A549 (cell line): ENCODE results near the gene ATP11A. TPM values are rescaled to one million over a fixed set of nuclear protein-coding genes. Genes with fewer than 3 reads are reported as not detected.

ENCODE experiments used
- ATAC-seq, 2 experiments: fragments of 200-7000 bp in 1 of 2; fragments of >200 bp in 1 of 2; cut with Nextera tagmentation in 1 of 2; cut with Tn5 transposase in 1 of 2; 3 replicates each; pipeline versions ENCODE4 v1.8.0 to v1.9.1; 2018 to 2020; ENCODE audit warnings: mild to moderate bottlenecking in 1 of 2, moderate library complexity in 1 of 2
- CTCF ChIA-PET: fragments of 300-600 bp; sonication (Branson Sonifier 250); formaldehyde crosslinking; extraction: SDS; loops from one replicate; lab custom pipeline; 2021; ENCODE audit warnings: antibody characterized with exemption, inconsistent platforms; lab: Yijun Ruan, JAX
- POLR2A ChIA-PET: fragments of 350-600 bp; formaldehyde crosslinking; extraction: SDS; loops from one replicate; lab custom pipeline; 2021; ENCODE audit warnings: antibody characterized with exemption, inconsistent platforms; lab: Yijun Ruan, JAX
- DNase-seq, 2 experiments: peaks; one replicate each; pipeline versions ENCODE4 v3.0.0 to v3.0.0-alpha.2; 2011 to 2016; ENCODE audit warnings: low read depth in 1 of 2, low spot score in 1 of 2
- FAIRE-seq: peaks from 2 replicates; lab custom pipeline; 2011; peaks lifted over from hg19 to GRCh38; lab: Jason Lieb, UNC
- H3K27ac ChIP-seq, 2 experiments: fragments of >200 bp; sonication (Bioruptor Twin); formaldehyde crosslinking; 3 replicates each; pipeline ENCODE4 v1.5.1; 2016 to 2017
- H3K4me1 ChIP-seq: fragments of >200 bp; sonication (Bioruptor Twin); formaldehyde crosslinking; 3 replicates; pipeline ENCODE4 v1.6.1; 2016
- H3K4me2 ChIP-seq: fragments of >200 bp; sonication (Bioruptor Twin); formaldehyde crosslinking; 3 replicates; pipeline ENCODE4 v1.6.1; 2016
- H3K4me3 ChIP-seq: fragments of >200 bp; sonication (Bioruptor Twin); formaldehyde crosslinking; 3 replicates; pipeline ENCODE4 v1.5.1; 2016
- H3K9me3 ChIP-seq: fragments of >200 bp; sonication (Bioruptor Twin); formaldehyde crosslinking; 3 replicates; pipeline ENCODE4 v1.6.1; 2016
- BHLHE40 ChIP-seq: IDR thresholded peaks from 2 replicates; pipeline ENCODE4 v1.6.1; 2012; ENCODE audit warnings: low read depth, low read length, inconsistent platforms
- CBX2 ChIP-seq: fragments of 200-600 bp; sonication (generic); IDR thresholded peaks from 2 replicates; pipeline ENCODE4 v1.6.1; 2016; ENCODE audit warnings: low read depth, mild to moderate bottlenecking, borderline replicate concordance
- CBX8 ChIP-seq: fragments of 200-600 bp; sonication (generic); IDR thresholded peaks from 2 replicates; pipeline ENCODE4 v1.6.1; 2016
- FOSL2 ChIP-seq, 2 experiments: fragments of 450-650 bp in 1 of 2; fragments of >200 bp in 1 of 2; sonication (Bioruptor Twin) in 1 of 2; formaldehyde crosslinking; IDR thresholded peaks; 2 replicates each; pipeline versions ENCODE4 v1.5.0 to v1.6.1; 2016 to 2020; ENCODE audit warnings: mild to moderate bottlenecking in 1 of 2, moderate library complexity in 1 of 2
- FOXS1 ChIP-seq: fragments of 250-450 bp; sonication (Bioruptor Pico); IDR thresholded peaks from 2 replicates; pipeline ENCODE4 v1.5.0; 2020; ENCODE audit warnings: mild to moderate bottlenecking, moderate library complexity
- GATA3 ChIP-seq: IDR thresholded peaks from 2 replicates; pipeline ENCODE4 v1.6.1; 2012; ENCODE audit warnings: borderline replicate concordance
- HDAC2 ChIP-seq: fragments of 200-600 bp; sonication (generic); IDR thresholded peaks from 2 replicates; pipeline ENCODE4 v1.6.1; 2016
- HOXB13 ChIP-seq: fragments of 250-450 bp; sonication (Bioruptor Pico); IDR thresholded peaks from 2 replicates; pipeline ENCODE4 v1.5.0; 2020; ENCODE audit warnings: low read depth, mild to moderate bottlenecking, moderate library complexity
- HOXB5 ChIP-seq: fragments of 250-450 bp; sonication (Bioruptor Pico); IDR thresholded peaks from 2 replicates; pipeline ENCODE4 v1.5.0; 2020; ENCODE audit warnings: mild to moderate bottlenecking, moderate library complexity
- JUN ChIP-seq, 2 experiments: fragments of >200 bp; sonication (Bioruptor Twin); formaldehyde crosslinking; IDR thresholded peaks; 2 replicates in 1 of 2; 3 replicates in 1 of 2; pipeline ENCODE4 v1.6.1; 2016 to 2017
- JUNB ChIP-seq: fragments of >200 bp; sonication (Bioruptor Twin); formaldehyde crosslinking; IDR thresholded peaks from 2 replicates; pipeline ENCODE4 v1.6.1; 2016
- KDM5A ChIP-seq: fragments of 200-600 bp; sonication (generic); IDR thresholded peaks from 2 replicates; pipeline ENCODE4 v1.6.1; 2016; ENCODE audit warnings: antibody characterized with exemption, mild to moderate bottlenecking
- NPAS2 ChIP-seq: fragments of 250-450 bp; sonication (Bioruptor Pico); IDR thresholded peaks from 2 replicates; pipeline ENCODE4 v1.8.0; 2022; ENCODE audit warnings: mild to moderate bottlenecking, moderate library complexity, borderline replicate concordance
- NR3C1 ChIP-seq: fragments of >200 bp; sonication (Bioruptor Twin); formaldehyde crosslinking; IDR thresholded peaks from 3 replicates; pipeline ENCODE4 v1.6.1; 2017
- PHF8 ChIP-seq: fragments of 200-600 bp; sonication (generic); IDR thresholded peaks from 2 replicates; pipeline ENCODE4 v1.6.1; 2016; ENCODE audit warnings: low read depth, mild to moderate bottlenecking, antibody characterized with exemption, moderate library complexity, borderline replicate concordance
- POLR2A ChIP-seq: IDR thresholded peaks from 2 replicates; pipeline ENCODE4 v1.6.1; 2012; ENCODE audit warnings: mild to moderate bottlenecking, low read length
- POLR2AphosphoS2 ChIP-seq: conservative IDR thresholded peaks from 2 replicates; pipeline ENCODE4 v1.6.1; 2012; ENCODE audit warnings: low read length, improper control_type of control experiment, inconsistent platforms
- RAD21 ChIP-seq, 2 experiments: fragments of >200 bp in 1 of 2; sonication (Bioruptor Twin) in 1 of 2; formaldehyde crosslinking in 1 of 2; IDR thresholded peaks in 1 of 2; conservative IDR thresholded peaks in 1 of 2; 2 replicates in 1 of 2; 3 replicates in 1 of 2; pipeline ENCODE4 v1.6.1; 2012 to 2018; ENCODE audit warnings: inconsistent platforms in 1 of 2
- RFX5 ChIP-seq: fragments of 450-650 bp; IDR thresholded peaks from 2 replicates; pipeline ENCODE4 v1.7.1; 2014; ENCODE audit warnings: antibody characterized with exemption, mild to moderate bottlenecking, moderate library complexity
- SMC3 ChIP-seq: fragments of >200 bp; sonication (Bioruptor Twin); formaldehyde crosslinking; IDR thresholded peaks from 3 replicates; pipeline ENCODE4 v1.6.1; 2018; ENCODE audit warnings: inconsistent platforms
- TP53 ChIP-seq: fragments of 250-450 bp; sonication (Bioruptor Pico); IDR thresholded peaks from 2 replicates; pipeline ENCODE4 v1.5.0; 2021; ENCODE audit warnings: mild to moderate bottlenecking, moderate library complexity
- ZFP36 ChIP-seq: fragments of 450-650 bp; IDR thresholded peaks from 2 replicates; pipeline ENCODE4 v1.6.1; 2014; ENCODE audit warnings: borderline replicate concordance; ENCODE audit not compliant: partially characterized antibody
- WGBS: methylation state at CpG from one replicate; pipeline ENCODE4 v1.1.6; 2017; ENCODE audit errors: missing lambda C conversion rate; 5-methylcytosine and 5-hydroxymethylcytosine counted together
- polyA plus RNA-seq, 4 experiments: library from polyadenylated mRNA; depleted of rRNA in 3 of 4; stranded (reverse); fragments of >200 nt; fragmentation: RNase III in 1 of 4; extraction: RNeasy Plus Mini Kit Qiagen cat#74134 plus additional on column Dnase treatment in 1 of 4; gene quantifications; 2 replicates in 3 of 4; 3 replicates in 1 of 4; pipeline ENCODE4 v1.2.3, GENCODE V29; 2011 to 2017
- TF ChIP-seq, protein P1 (sequence below): IDR thresholded peaks from 2 replicates; pipeline ENCODE4 v1.6.1; 2012
- TF ChIP-seq, protein P2 (sequence below): fragments of 450-650 bp; IDR thresholded peaks from 2 replicates; pipeline ENCODE4 v1.6.1; 2014; ENCODE audit warnings: antibody characterized with exemption
- TF ChIP-seq, protein P3 (sequence below): fragments of >200 bp; sonication (Bioruptor Twin); formaldehyde crosslinking; IDR thresholded peaks from 2 replicates; pipeline ENCODE4 v1.6.1; 2016

ATP11A gene
- polyA plus RNA-seq, 2 of the 4 experiments (the other 2 are of a cell fraction): 4.1 to 8.0 TPM

DNA sequence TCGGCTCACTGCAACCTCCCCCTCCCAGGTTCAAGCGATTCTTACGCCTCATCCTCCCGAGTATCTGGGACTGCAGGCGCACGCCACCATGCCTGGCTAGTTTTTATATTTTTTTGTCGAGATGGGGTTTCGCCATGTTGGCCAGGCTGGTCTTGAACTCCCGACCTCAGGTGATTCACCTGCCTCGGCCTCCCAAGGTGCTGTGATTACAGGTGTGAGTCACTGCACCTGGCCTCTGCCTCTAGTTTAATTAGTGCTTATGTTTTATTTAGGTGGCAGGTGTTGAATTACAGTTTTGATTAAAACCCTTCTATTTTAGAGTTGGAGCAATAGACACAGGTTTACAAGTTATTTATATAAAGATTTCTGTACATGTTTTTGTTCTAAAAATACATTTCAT is 42.8 kb downstream of the ATP11A start:
- FAIRE-seq (no peak), DNase-seq (no peak)
- Histone ChIP-seq H3K4me3 (no peak overlapping the region), H3K27ac (no peak overlapping the region), H3K9me3 (no peaks in the 10 kb centered on the region), H3K4me1 (no peaks in the 10 kb centered on the region)
- POLR2A ChIA-PET: no interaction called here
- WGBS: 84% methylated on average over 10 of the region's 10 CpGs
- TF ChIP-seq NR3C1 (no peak), ZFP36 (no peak), TP53 (CRISPR knock-in tag) (no peak), PHF8 (no peak), RFX5 (no peak), GATA3 (no peak), JUN (IDR thresholded peaks at IDR 0.05) (no peak), SMC3 (no peak), POLR2AphosphoS2 (no peak), FOXS1 (CRISPR knock-in tag) (no peak), JUNB (no peak), POLR2A (no peak), CBX2 (no peak)
- TF ChIP-seq, protein P1, sequence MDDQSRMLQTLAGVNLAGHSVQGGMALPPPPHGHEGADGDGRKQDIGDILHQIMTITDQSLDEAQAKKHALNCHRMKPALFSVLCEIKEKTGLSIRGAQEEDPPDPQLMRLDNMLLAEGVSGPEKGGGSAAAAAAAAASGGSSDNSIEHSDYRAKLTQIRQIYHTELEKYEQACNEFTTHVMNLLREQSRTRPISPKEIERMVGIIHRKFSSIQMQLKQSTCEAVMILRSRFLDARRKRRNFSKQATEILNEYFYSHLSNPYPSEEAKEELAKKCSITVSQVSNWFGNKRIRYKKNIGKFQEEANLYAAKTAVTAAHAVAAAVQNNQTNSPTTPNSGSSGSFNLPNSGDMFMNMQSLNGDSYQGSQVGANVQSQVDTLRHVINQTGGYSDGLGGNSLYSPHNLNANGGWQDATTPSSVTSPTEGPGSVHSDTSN: no peak
- TF ChIP-seq, protein P2, sequence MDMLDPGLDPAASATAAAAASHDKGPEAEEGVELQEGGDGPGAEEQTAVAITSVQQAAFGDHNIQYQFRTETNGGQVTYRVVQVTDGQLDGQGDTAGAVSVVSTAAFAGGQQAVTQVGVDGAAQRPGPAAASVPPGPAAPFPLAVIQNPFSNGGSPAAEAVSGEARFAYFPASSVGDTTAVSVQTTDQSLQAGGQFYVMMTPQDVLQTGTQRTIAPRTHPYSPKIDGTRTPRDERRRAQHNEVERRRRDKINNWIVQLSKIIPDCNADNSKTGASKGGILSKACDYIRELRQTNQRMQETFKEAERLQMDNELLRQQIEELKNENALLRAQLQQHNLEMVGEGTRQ: no peak
- TF ChIP-seq, all 56 proteins: peak for 0
- H3K4me2 ChIP-seq: no peak overlapping the region
- no peak for ATAC-seq
- CTCF ChIA-PET: no interaction called here

DNA sequence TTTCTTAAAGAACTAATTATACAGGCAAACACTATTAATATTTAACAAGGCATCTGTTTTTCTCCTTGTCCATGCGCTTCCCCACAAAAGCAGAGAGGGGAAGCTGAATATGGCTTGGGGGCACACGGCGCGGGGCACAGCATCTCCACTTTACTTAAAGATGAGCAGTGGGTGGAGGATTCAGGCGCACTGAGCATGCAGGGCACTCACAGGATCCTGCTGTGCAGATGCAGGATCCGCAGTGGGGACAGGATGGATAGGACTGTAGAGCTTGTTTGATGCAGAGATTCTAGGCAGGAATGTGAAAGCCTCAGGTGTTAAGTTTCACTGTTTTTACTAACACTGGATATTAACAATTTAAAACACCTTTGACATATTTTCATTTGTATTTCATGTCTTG is 43.3 kb downstream of the ATP11A start:
- no peak for TF ChIP-seq HDAC2
- TF ChIP-seq CBX8: no peak
- H3K9me3 ChIP-seq: no peaks in the 10 kb centered on the region
- POLR2A ChIA-PET: no interaction called here
- CTCF ChIA-PET: no interaction called here
- no peak overlapping the region for H3K4me2 ChIP-seq
- 87% methylated on average over 5 of the region's 6 CpGs for WGBS
- H3K27ac ChIP-seq: no peak overlapping the region
- no peak for ATAC-seq
- no peak for FAIRE-seq
- H3K4me1 ChIP-seq: no peaks in the 10 kb centered on the region
- DNase-seq: no peak
- no peak overlapping the region for H3K4me3 ChIP-seq

DNA sequence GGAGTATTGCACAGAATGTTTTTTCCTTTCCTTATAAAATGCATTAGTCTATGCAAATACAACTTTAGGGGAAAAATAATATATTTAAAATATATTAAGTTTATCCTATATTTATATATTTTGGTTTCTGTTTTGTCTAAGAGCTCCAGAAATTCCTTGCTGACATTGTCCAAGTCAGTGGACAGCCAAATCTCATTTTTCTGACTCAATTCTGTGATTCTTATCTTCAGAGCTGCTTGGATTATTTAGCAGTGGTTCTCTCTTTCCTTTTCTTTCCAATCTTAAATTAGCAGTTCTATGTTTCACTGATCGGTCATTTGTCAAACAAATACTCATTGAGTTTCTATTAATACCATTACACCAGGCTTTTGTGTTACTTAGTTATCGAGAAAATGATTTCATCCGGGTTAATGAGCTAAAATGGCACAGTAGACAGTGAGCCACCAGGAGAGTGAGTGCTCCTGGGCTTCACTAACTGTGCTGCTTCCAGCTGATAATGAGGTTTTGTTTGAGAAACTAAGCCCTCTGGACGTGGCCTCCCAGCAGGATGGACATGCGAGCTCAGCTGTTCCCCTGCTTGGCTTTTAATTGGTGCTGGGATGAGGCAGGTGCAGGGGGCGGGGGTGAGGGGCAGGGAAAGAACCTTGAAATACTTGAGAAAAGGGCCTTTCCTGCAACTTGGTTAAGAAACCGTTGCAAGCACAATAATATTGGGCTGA is 44.0 kb downstream of the ATP11A start:
- CTCF ChIA-PET: no interaction called here
- no peak overlapping the region for H3K4me2 ChIP-seq
- WGBS: 83% methylated on average over 7 of the region's 7 CpGs
- POLR2A ChIA-PET: no interaction called here
- H3K27ac ChIP-seq: no peak overlapping the region
- H3K4me3 ChIP-seq: no peak overlapping the region
- H3K9me3 ChIP-seq: no peaks in the 10 kb centered on the region
- DNase-seq: no peak
- no peaks in the 10 kb centered on the region for H3K4me1 ChIP-seq
- no peak for ATAC-seq
- no peak for TF ChIP-seq CBX2
- TF ChIP-seq FOXS1 (CRISPR knock-in tag): no peak
- TF ChIP-seq KDM5A: no peak
- no peak for TF ChIP-seq JUN (IDR thresholded peaks at IDR 0.05)
- TF ChIP-seq PHF8: no peak
- no peak for TF ChIP-seq CBX8
- no peak for TF ChIP-seq FOSL2 (IDR thresholded peaks at IDR 0.05)
- no peak for TF ChIP-seq FOSL2 (CRISPR knock-in tag; IDR thresholded peaks at IDR 0.05)
- TF ChIP-seq, protein P3, sequence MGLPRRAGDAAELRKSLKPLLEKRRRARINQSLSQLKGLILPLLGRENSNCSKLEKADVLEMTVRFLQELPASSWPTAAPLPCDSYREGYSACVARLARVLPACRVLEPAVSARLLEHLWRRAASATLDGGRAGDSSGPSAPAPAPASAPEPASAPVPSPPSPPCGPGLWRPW: no peak
- TF ChIP-seq BHLHE40: no peak
- no peak for TF ChIP-seq NPAS2
- TF ChIP-seq RAD21 (conservative IDR thresholded peaks at IDR 0.05 in 1 of 2, IDR thresholded peaks at IDR 0.05 in 1 of 2): no peak
- no peak for TF ChIP-seq HOXB13 (CRISPR knock-in tag)
- TF ChIP-seq HOXB5: no peak
- FAIRE-seq: no peak
